GM19193 (cell line): ENCODE measurements around the gene GJB3.

Source experiments
- POLR2A ChIP-seq: IDR thresholded peaks from 4 replicates; pipeline ENCODE4 v1.6.1; 2011; ENCODE audit not compliant: insufficient read depth, insufficient read length; ENCODE audit errors: extremely low read depth

GJB3 gene

DNA sequence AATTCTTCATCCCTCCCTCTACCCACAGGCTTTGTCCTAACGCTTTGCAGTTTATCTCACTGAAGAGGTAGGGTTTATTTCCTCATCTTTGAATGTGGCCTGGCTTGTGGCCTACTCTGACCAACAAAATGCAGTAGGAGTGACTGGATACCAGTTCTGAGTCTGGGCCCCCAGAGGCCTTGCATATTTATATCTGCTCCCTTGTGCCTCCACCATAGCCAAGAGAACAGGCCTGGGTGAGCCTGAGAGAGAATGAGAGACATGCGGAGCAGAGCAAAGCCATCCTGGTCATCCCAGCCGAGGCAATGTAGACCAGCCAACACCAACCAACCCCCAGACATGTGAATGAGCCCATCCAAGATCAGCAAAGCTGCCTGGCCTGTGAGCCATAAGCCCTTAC is 48.2 kb downstream of the GJB3 start:
- TF ChIP-seq POLR2A: no peak

DNA sequence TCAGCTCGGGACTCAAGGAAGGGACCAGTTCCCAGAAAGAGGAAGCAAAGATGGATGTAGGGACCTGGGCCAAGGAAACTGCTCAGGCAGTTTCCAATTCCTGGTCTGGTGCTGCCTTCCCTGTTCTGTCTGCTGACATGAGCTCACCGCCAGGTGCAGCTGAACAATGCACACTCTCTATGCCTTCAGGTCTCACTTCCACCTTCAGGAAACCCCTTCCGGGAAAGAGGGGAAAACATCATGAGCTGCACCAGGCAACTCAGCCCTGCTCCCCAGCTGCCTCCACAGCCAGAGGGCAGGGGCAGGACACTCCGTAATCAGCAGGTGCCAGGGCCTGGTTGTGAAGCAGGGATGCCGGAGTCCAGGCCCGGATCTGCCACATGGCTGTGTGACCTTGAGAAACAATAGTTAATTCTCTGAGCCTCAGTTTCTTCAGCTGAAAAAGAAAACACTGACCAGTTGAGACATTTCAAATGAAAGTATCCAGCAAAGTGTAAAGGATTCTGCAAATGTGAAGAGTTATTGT is 50.8 kb downstream of the GJB3 start:
- no peak for TF ChIP-seq POLR2A

DNA sequence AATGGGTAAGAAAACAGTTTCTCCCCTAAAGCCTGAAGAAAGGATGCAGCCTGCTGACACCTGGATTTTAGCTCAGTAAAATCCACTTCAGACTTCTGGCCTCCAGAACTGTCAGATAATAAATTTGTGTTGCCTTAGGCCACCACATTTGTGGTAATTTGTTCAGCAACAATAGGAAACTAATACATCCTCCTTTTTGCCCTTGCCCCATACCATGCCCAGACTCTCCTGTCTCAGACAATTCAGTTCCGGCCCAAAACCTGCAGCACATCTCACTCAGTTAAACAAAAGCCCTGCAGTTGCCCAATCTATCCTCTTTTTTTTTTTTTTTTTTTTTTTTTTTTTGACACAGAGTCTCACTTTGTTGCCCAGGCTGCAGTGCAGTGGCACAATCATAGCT is 52.7 kb downstream of the GJB3 start:
- TF ChIP-seq POLR2A: no peak
